Mesothelial cell of epicardium (in vitro differentiated cells): ENCODE data around the gene RAPGEF4. TPM values are rescaled to one million over a fixed set of nuclear protein-coding genes. Genes with fewer than 3 reads are reported as not detected.
A peak's percentile ranks its signal among the peaks of the same experiment; 100 is the strongest.

ENCODE experiments used
- DNase-seq, 2 experiments: peaks; one replicate each; pipeline ENCODE4 v3.0.0; 2021; ENCODE audit warnings: low spot score in 2 of 2; ENCODE audit not compliant: unreplicated experiment in 2 of 2
- H3K27ac Mint-ChIP-seq: 2 replicates; pipeline ENCODE4 v1.8.0; 2021; ENCODE audit warnings: mixed read lengths
- H3K27me3 Mint-ChIP-seq: 2 replicates; pipeline ENCODE4 v1.8.0; 2021; ENCODE audit warnings: low read depth, mixed read lengths
- H3K36me3 Mint-ChIP-seq: 2 replicates; pipeline ENCODE4 v1.8.0; 2021; ENCODE audit warnings: mixed read lengths
- H3K4me1 Mint-ChIP-seq: 2 replicates; pipeline ENCODE4 v1.8.0; 2021; ENCODE audit warnings: mixed read lengths
- H3K4me3 Mint-ChIP-seq: 2 replicates; pipeline ENCODE4 v1.8.0; 2021; ENCODE audit warnings: mild to moderate bottlenecking, moderate library complexity, mixed read lengths
- H3K9me3 Mint-ChIP-seq: 2 replicates; pipeline ENCODE4 v1.8.0; 2021; ENCODE audit warnings: mixed read lengths
- CTCF ChIP-seq: fragments of 200-600 bp; sonication (generic); IDR thresholded peaks from one replicate; pipeline ENCODE4 v1.5.0; 2021; ENCODE audit warnings: antibody characterized with exemption; ENCODE audit not compliant: unreplicated experiment
- total RNA-seq: library from RNA; stranded (reverse); gene quantifications from 3 replicates; pipeline ENCODE4 v1.2.1, GENCODE V29; 2021

The RAPGEF4 gene
- total RNA-seq, 1 donor from 2014 or later: 24.7 TPM

- Mint-ChIP-seq H3K9me3 (peaks cover 13% of the 10 kb centered on the region), H3K27ac (no peak overlapping the region), H3K36me3 (peaks cover 7% of the 10 kb centered on the region), H3K27me3 (no peaks in the 10 kb centered on the region), H3K4me3 (no peak overlapping the region), H3K4me1 (peaks cover 5% of the 10 kb centered on the region)
- DNase-seq: no peak
- TF ChIP-seq CTCF: no peak
Observed at GRCh38 chr2:172777431-172777830, 41.8 kb downstream of the RAPGEF4 start.

DNA sequence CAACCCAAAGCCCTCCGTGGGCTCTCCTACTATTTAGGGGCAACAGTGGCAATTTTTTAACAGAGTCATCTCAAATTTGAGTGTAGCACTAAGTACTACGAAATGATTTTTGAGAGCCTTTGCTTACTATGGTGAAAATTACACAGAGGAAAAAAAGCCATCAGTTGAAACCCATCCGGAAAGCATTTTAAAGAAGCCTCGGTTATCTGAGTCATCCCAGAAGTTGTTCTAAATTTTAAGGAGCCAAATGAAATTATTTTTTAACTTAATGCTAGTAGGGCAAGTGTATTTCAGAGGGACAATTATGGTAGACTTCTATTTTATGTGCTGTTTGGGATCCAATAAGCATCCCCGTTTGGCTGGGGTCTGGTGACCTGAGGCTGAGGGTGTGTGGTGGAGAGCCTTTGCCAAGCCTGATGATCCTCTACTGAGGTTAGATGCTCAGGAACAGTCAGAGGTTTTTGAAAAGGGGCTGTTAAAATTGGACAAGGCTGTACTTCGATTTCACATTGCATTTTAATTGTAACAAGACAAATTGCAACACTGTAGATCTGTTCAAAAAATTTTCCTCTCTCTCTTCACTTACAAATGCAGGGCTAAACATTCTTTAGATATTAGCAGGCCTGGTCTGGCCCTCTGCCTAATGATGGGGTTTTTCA lies 47.0 kb downstream of the RAPGEF4 start:
- Mint-ChIP-seq H3K27ac (peak overlapping the region; percentile 91), H3K9me3 (peaks cover 5% of the 10 kb centered on the region), H3K4me1 (peaks cover 23% of the 10 kb centered on the region), H3K36me3 (peaks cover 3% of the 10 kb centered on the region), H3K4me3 (no peak overlapping the region), H3K27me3 (no peaks in the 10 kb centered on the region)
- no peak for DNase-seq
- no peak for TF ChIP-seq CTCF

- H3K27ac Mint-ChIP-seq: peak overlapping the region; percentile 91
- TF ChIP-seq CTCF: no peak
- peaks cover 23% of the 10 kb centered on the region for H3K4me1 Mint-ChIP-seq
- peak in 1 of 2 experiments; percentile 51 for DNase-seq
- H3K4me3 Mint-ChIP-seq: no peak overlapping the region
- H3K9me3 Mint-ChIP-seq: peaks cover 5% of the 10 kb centered on the region
- peaks cover 3% of the 10 kb centered on the region for H3K36me3 Mint-ChIP-seq
- no peaks in the 10 kb centered on the region for H3K27me3 Mint-ChIP-seq
Observed at GRCh38 chr2:172783165-172783898, 47.7 kb downstream of the RAPGEF4 start.

GRCh38 chr2:172788871-172789270 lies 53.2 kb downstream of the RAPGEF4 start:
- no peaks in the 10 kb centered on the region for H3K9me3 Mint-ChIP-seq
- no peak overlapping the region for H3K4me3 Mint-ChIP-seq
- no peak for TF ChIP-seq CTCF
- DNase-seq: no peak
- H3K27ac Mint-ChIP-seq: no peak overlapping the region
- no peaks in the 10 kb centered on the region for H3K27me3 Mint-ChIP-seq
- no peaks in the 10 kb centered on the region for H3K36me3 Mint-ChIP-seq
- peaks cover 11% of the 10 kb centered on the region for H3K4me1 Mint-ChIP-seq

DNA sequence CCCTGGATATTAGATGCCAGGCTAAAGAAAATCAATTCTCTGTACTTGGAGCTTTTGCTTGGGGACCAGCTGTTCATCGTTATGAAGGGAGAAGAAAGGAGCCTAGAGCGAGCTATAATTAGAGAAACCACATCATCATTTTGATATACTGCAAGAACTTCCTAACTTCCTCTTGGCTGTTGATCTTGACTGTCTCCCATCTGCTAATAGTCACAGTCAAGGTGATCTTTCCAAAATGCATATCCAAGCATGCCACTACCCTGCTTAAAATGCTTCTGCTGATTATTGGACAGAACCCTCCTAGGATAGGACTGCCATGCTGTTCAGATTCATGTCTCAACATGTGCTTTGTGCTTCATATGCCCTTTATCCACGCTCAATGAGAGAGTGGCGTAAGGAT lies 54.8 kb downstream of the RAPGEF4 start:
- no peaks in the 10 kb centered on the region for H3K36me3 Mint-ChIP-seq
- H3K4me3 Mint-ChIP-seq: no peak overlapping the region
- H3K27me3 Mint-ChIP-seq: no peaks in the 10 kb centered on the region
- no peak for DNase-seq
- no peaks in the 10 kb centered on the region for H3K9me3 Mint-ChIP-seq
- no peak for TF ChIP-seq CTCF
- H3K4me1 Mint-ChIP-seq: peaks cover 10% of the 10 kb centered on the region
- H3K27ac Mint-ChIP-seq: no peak overlapping the region
